NCI-H345 (cell line): ENCODE results near the gene ZBTB7B.

Experiments
- DNase-seq: peaks from one replicate; lab custom pipeline; 2025; lab: John Stamatoyannopoulos, UW

The ZBTB7B gene

GRCh38 chr1:155017041-155017945, 14.7 kb downstream of the ZBTB7B start:
- DNase-seq = no peak

DNA sequence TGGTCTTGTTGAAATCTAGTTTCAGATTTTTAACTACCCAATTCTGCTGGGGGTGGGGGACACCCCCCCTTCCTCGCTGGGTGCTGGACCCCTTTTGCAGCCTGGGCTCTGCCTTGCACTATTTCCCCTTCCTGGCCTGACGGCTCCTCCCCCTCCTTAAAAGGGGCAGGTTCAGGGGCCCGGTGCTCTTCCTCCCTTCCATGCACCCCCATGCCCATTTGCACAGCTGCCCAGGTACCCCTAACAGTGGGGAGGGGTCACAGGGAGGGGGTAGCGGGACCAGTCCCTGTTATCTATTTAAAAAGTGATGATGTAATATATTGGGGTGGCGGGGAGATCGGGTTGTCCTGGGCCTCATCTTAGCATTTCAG, 15.3 kb downstream of the ZBTB7B start:
- no peak for DNase-seq

DNA sequence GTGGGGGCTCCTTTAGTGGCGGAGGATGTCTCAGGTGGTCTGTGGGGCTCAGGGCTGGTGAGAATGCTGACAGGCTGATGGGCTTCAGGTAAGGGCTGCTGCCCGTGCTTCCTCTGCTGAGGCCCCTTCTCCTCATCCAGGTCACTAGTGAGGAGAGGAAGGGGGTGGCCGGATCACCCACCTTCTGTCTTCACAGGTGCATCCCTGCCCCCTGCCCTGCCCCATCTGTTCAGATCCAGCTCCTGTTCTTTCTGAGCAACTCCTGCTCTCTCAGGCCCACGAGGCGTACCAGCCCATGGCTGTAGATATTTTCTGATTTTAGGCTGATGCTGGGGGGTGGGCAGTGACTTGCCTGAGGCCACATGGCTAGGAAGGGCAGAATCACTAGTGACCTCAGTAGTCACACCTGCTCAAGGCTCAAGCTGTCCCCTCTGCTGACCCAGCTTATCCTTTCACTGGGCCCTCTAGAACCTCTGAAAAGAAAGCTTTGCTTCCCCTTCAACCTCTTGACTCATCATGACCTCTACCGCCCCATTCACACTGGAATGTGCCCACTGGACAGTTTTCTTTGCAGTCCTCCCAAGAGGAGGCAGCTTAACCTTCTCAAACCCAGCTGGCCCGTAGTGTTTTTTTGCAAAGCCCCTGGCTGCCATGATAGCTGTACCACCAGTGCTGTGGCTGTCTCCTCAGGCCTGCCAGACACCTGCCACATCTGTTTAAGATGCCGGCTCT, 16.2 kb downstream of the ZBTB7B start:
- no peak for DNase-seq

DNA sequence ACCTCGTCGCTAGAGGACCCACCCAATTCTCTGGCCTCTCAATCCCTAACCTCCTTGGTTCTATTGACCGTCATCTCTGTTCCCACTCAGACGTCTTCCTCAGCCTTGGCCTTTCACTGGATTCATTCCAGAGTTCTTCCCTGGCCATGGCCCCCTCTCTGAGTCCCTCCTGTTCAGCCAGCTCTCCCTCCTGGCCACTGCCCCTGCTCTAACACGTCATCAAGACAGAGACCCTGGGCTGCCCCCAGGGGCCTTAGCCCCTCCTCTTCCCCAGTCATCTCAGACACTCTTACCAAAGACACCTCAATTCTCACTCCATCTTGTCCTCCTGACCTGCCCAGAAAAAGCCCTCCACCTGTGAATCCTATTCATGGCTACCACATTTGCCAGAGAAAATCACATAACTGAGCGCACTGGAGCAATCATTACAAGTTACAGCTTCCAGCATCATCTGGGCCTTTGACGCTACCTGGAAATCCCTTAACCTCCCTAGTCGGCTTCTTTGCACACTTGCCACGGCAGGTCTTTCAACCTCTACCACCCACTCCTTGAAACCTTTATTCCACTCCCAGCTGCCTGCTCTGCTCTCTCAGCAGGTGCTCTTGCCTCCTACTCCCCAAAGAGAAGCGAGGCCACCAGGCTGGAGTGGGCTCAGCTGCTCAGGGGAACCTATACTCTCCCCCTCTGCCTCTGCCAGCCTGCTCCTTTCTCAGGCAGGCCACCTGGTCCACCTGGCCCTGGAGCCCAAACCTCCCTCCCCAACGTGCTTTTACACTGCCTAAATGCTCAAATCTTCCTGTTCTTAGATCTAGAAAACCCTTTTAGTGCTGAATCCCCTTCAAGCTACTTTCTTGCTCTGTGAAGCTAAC, 17.0 kb downstream of the ZBTB7B start:
- DNase-seq = no peak

- DNase-seq = no peak
Observed at GRCh38 chr1:155022136-155022926, 19.7 kb downstream of the ZBTB7B start.

DNA sequence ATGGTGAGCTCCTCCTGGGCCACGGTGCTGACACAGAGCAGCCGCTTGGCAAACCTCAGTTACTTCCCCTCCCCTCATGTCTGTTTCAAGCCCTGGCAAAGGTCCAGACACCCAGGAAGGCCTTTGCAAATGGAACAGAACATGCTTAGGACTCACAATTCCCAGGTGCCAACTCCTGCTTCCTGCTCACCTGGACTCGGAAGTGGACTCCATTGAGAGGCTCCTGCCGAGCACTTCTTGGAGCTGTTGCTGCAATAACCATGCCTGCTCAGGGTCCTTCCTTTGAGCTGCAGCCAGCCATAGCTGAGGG, 20.3 kb downstream of the ZBTB7B start:
- DNase-seq = peak; percentile 94

- no peak for DNase-seq
Observed at GRCh38 chr1:155023627-155024026, 21.0 kb downstream of the ZBTB7B start.

- DNase-seq = no peak
Observed at GRCh38 chr1:155024315-155024714, 21.7 kb downstream of the ZBTB7B start.

DNA sequence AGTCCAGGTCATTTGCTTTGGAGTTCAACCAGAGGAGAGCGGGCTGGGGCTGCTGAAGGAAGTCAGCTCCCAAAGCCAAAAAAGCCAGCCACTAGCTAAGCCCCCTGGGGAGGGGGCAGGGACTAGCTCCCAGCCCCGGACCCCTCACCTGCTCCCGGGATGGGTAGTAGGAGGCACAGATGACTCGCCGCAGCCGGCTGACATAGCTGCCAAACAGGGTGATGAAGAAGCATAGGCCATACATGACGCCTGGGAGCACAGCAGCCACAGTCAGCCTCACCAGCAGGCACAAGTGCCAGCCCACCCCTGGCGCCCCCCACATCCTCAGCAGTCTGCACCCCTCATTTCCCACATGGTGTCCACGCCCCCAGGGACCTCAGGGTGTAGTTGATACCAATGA, 23.6 kb downstream of the ZBTB7B start:
- no peak for DNase-seq

GRCh38 chr1:155026588-155026987, 24.0 kb downstream of the ZBTB7B start:
- DNase-seq = no peak

DNA sequence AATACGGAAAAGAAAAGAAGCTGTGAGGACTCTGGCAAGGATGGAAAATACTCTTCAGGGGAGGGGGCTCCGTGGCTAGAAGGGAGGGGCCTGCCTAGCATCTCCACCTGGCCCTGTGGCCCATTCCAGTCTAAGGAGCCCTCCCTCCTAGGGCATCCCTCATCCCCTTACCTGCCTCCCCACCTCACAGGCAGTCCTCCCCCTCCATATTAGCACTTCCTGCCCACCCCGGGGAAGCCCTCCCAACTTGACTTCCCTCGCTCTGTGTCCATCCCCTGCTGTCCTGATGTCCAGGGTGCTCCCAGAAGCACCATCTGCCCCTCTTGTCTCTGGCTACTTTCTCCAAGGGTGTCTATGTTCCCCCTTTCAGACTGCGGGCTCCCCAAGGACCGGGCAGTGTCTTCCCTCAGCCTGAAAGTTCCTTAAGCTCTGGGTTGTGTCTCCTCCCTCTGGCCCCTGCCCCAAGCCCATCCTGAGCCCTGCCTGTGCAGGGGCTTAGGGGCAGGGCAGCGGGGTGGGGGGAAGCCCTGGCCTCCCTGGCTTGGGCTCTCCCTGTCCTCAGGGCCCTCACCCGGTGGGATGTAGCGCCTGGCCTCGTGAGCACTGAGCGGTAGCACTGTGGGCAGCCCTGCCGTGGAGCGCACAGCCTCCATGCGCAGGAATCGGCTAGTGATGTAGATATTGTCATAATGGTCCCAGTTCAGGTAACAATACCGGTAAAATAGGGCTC, 27.1 kb downstream of the ZBTB7B start:
- DNase-seq = no peak

- DNase-seq = no peak
Observed at GRCh38 chr1:155030243-155030795, 27.7 kb downstream of the ZBTB7B start.

- no peak for DNase-seq
Observed at GRCh38 chr1:155030899-155031298, 28.3 kb downstream of the ZBTB7B start.

DNA sequence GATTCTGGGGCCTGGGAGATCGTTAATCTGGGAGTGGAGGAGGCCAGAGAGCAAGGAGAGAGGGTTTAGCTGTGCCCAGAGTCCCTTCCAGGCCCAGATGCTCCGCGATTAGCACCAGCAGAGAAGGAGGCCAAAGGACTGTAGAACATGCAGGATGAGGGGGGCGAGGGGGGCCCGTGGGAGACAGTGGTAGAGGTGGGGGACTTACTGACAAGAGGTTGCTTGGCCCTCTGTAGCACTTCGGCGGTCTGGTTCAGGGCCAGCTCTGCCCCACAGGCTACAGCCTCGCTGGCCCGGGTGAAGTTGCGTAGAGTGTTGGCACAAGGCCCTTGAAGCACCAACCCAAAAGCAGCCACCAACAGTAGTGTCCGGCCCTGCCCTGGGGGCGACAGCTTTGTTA, 30.3 kb downstream of the ZBTB7B start:
- DNase-seq = no peak

DNA sequence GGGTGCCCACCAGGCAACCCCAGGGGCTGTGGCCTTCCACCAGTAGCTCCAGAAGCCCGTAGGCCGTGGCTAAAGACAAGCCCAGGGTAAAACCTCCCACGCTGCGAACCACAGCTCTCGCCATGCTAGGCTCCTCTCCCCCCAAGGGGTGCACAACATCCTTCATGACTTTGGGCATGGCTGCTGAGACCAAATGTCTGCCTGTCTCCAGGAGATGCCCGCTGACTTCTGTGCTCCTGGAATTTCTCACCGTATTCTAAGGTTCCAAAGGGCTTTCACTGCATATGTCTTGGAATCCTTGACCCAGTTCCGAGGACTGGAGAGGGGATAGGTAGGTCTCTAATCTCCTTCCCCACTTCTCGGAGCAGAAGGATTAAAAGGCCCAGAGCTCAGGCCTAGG, 30.9 kb downstream of the ZBTB7B start, which contains the start of the genes DCST1 and DCST2:
DCST1 (plus strand) TSS at position 301 of the 400 bp plus-strand sequence. CDS start 213 bp downstream, outside the sequence.
DCST2 (minus strand) TSS at position 258 of the 400 bp plus-strand sequence; CDS start at position 178, 80 bp downstream.
- DNase-seq = no peak

GRCh38 chr1:155034318-155035208, 32.0 kb downstream of the ZBTB7B start:
- no peak for DNase-seq

- DNase-seq = no peak
Observed at GRCh38 chr1:155035936-155036335, 33.3 kb downstream of the ZBTB7B start.

GRCh38 chr1:155037043-155037442, 34.4 kb downstream of the ZBTB7B start:
- no peak for DNase-seq

DNA sequence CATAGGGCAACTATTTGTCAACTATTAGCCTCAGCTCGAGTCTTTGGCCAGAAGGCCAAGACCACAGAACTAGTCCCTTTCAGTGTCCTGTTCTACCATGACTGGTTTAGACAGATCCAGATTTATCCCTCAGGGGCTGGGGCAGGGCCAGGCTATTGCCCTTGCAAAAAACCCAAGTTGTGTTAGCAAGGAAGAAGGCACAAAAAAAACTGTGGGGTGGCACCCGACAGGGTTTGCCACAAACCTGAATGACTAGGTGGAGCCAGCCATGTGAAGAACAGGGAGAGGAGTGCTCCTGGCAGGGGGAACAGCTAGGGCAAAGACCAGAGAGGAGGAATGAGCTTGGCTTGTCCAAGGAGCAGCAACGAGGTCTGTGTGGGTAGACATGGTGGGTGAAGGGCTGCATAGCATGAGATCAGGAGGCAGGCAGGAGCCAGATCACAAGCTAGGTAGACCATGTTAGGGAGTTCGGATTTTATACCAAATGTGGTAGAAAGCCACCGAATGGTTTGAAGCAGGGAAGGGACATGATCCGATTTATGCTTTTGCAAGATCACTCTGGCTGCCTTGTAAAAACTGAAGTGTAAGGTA, 35.3 kb downstream of the ZBTB7B start:
- no peak for DNase-seq
